Peyer's patch (tissue), 4 donors: ENCODE data around the gene GOLT1B. TPM values are rescaled to one million over a fixed set of nuclear protein-coding genes. Genes with fewer than 3 reads are reported as not detected.

ENCODE experiments used
- DNase-seq, 3 donors: peaks; one replicate each; pipeline ENCODE4 v3.0.0-alpha.2; 2017 to 2019
- H3K27ac ChIP-seq, 4 donors: fragments of 200-600 bp; sonication (generic); one replicate each; pipeline ENCODE4 v1.5.1; 2016 to 2019
- H3K27me3 ChIP-seq, 2 donors: fragments of 200-600 bp; sonication (generic); one replicate each; pipeline ENCODE4 v1.5.1; 2019
- H3K36me3 ChIP-seq, 3 donors: fragments of 200-600 bp; sonication (generic); one replicate each; pipeline ENCODE4 v1.5.1; 2016 to 2019
- H3K4me1 ChIP-seq, 4 donors: fragments of 200-600 bp; sonication (generic); one replicate each; pipeline ENCODE4 v1.5.1; 2016 to 2019
- H3K4me3 ChIP-seq, 4 donors: fragments of 200-600 bp; sonication (generic); 1 replicate in 3 of 4; 2 replicates in 1 of 4; pipeline ENCODE4 v1.5.1; 2016 to 2019; ENCODE audit warnings: mild to moderate bottlenecking in 1 of 4
- H3K9me3 ChIP-seq, 4 donors: fragments of 200-600 bp; sonication (generic); one replicate each; pipeline ENCODE4 v1.5.1; 2016 to 2019; ENCODE audit warnings: mild to moderate bottlenecking in 1 of 4
- CTCF ChIP-seq, 6 experiments: fragments of 450-650 bp in 4 of 6; fragments of 200-600 bp in 2 of 6; sonication (generic) in 1 of 6; IDR thresholded peaks; one replicate each; pipeline ENCODE4 v1.5.1; 2017 to 2019; ENCODE audit warnings: antibody characterized with exemption in 6 of 6, mild to moderate bottlenecking in 3 of 6, moderate library complexity in 1 of 6
- POLR2A ChIP-seq, 2 donors: fragments of 450-650 bp; IDR thresholded peaks; one replicate each; pipeline ENCODE4 v1.5.1; 2017; ENCODE audit warnings: antibody characterized with exemption in 2 of 2, mild to moderate bottlenecking in 2 of 2, moderate library complexity in 2 of 2
- total RNA-seq, 4 donors: library from RNA; depleted of rRNA; stranded (reverse); fragments of >200 nt; gene quantifications; one replicate each; pipeline ENCODE4 v1.1.0, GENCODE V29; 2016

The GOLT1B gene
- total RNA-seq, 4 donors from 2014 or later: 6.8 to 31.4 (median 14.0) TPM

GRCh38 chr12:21472197-21472823, 29.3 kb upstream of the GOLT1B start:
- Histone ChIP-seq H3K4me3 (no peak overlapping the region), H3K36me3 (peaks cover 0 to 81% (median 3%) of the 10 kb centered on the region in 3 donors), H3K27me3 (no peaks in the 10 kb centered on the region), H3K27ac (no peak overlapping the region), H3K9me3 (no peaks in the 10 kb centered on the region), H3K4me1 (no peaks in the 10 kb centered on the region)
- DNase-seq: no peak
- TF ChIP-seq POLR2A (IDR thresholded peaks at IDR 0.05) (no peak), CTCF (IDR thresholded peaks at IDR 0.05) (no peak)

DNA sequence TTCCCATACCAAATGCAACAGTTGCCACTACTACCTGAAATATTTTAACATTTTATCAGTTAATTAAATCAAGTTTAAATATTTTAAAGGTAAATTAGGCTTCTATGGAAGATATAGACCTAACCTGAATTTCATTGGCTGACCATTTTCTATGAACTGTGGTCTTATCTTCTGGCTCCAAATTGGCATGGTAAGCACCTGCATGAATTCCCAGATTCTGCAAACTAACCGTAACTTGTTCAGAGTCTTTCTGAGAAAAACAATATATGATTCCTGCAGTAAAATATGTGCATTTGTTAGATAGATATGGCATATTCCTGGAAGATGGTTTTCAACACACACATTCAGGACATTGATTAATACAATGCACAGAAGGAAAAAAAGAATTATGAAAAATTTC, 26.0 kb upstream of the GOLT1B start:
- no peaks in the 10 kb centered on the region for H3K27me3 ChIP-seq
- no peak for TF ChIP-seq POLR2A (IDR thresholded peaks at IDR 0.05)
- no peak for TF ChIP-seq CTCF (IDR thresholded peaks at IDR 0.05)
- no peaks in the 10 kb centered on the region for H3K9me3 ChIP-seq
- H3K36me3 ChIP-seq: peaks cover 0 to 84% (median 0%) of the 10 kb centered on the region in 3 donors
- H3K4me1 ChIP-seq: no peaks in the 10 kb centered on the region
- no peak overlapping the region for H3K4me3 ChIP-seq
- DNase-seq: no peak
- no peak overlapping the region for H3K27ac ChIP-seq

- no peaks in the 10 kb centered on the region for H3K4me1 ChIP-seq
- H3K9me3 ChIP-seq: no peaks in the 10 kb centered on the region
- H3K27me3 ChIP-seq: no peaks in the 10 kb centered on the region
- no peak overlapping the region for H3K4me3 ChIP-seq
- TF ChIP-seq CTCF (IDR thresholded peaks at IDR 0.05): no peak
- TF ChIP-seq POLR2A (IDR thresholded peaks at IDR 0.05): no peak
- DNase-seq: no peak
- no peak overlapping the region for H3K27ac ChIP-seq
- H3K36me3 ChIP-seq: peaks cover 0 to 80% (median 0%) of the 10 kb centered on the region in 3 donors
These were observed 24.6 kb upstream of the GOLT1B start for GRCh38 chr12:21476949-21477348.

- TF ChIP-seq POLR2A (IDR thresholded peaks at IDR 0.05) (no peak), CTCF (IDR thresholded peaks at IDR 0.05) (no peak)
- H3K36me3 ChIP-seq: peaks cover 0 to 71% (median 0%) of the 10 kb centered on the region in 3 donors
- H3K4me1 ChIP-seq: no peaks in the 10 kb centered on the region
These were observed 22.7 kb upstream of the GOLT1B start for GRCh38 chr12:21478756-21479455.

GRCh38 chr12:21483531-21483930, 18.1 kb upstream of the GOLT1B start:
- TF ChIP-seq CTCF (IDR thresholded peaks at IDR 0.05): no peak
- TF ChIP-seq POLR2A (IDR thresholded peaks at IDR 0.05): no peak
- no peaks in the 10 kb centered on the region for H3K4me1 ChIP-seq
- H3K36me3 ChIP-seq: peaks cover 0 to 38% (median 0%) of the 10 kb centered on the region in 3 donors
- no peaks in the 10 kb centered on the region for H3K27me3 ChIP-seq
- DNase-seq: no peak
- no peak overlapping the region for H3K27ac ChIP-seq
- H3K4me3 ChIP-seq: no peak overlapping the region
- no peaks in the 10 kb centered on the region for H3K9me3 ChIP-seq

More at GRCh38 chr12:21478756-21479455, 22.7 kb upstream of the GOLT1B start:
- DNase-seq: no peak
- no peaks in the 10 kb centered on the region for H3K9me3 ChIP-seq
- H3K27ac ChIP-seq: no peak overlapping the region
- H3K4me3 ChIP-seq: no peak overlapping the region
- H3K27me3 ChIP-seq: no peaks in the 10 kb centered on the region
